PC-3 (cell line): ENCODE results near the gene HNRNPL.

ENCODE experiments used
- CTCF ChIP-seq: fragments of 300-600 bp; sonication (generic); conservative IDR thresholded peaks from 2 replicates; pipeline ENCODE4 v1.5.1; 2017; ENCODE audit warnings: antibody characterized with exemption, low read depth, mild to moderate bottlenecking, low read length
- EZH2phosphoT487 ChIP-seq: fragments of 300-600 bp; sonication (generic); IDR thresholded peaks from 2 replicates; pipeline ENCODE4 v1.6.1; 2018; ENCODE audit warnings: mild to moderate bottlenecking, antibody characterized with exemption, low read length, borderline replicate concordance

- no peak for TF ChIP-seq CTCF
- TF ChIP-seq EZH2phosphoT487 = no peak
Measured at GRCh38 chr19:38839816-38840582, 9.8 kb downstream of the HNRNPL start.
